HG03575 (cell line): ENCODE data around the gene COL9A1.

ENCODE experiments used
- ATAC-seq: cut with Tn5 transposase; IDR thresholded peaks from one replicate; pipeline ENCODE4 v1.9.1; 2021; ENCODE audit not compliant: unreplicated experiment, insufficient number of reproducible peaks, low FRiP score; ENCODE audit errors: extremely low read depth

Gene COL9A1

GRCh38 chr6:70298068-70298467 lies 4.8 kb downstream of the COL9A1 start:
- ATAC-seq = no peak

GRCh38 chr6:70292193-70292592 lies 10.7 kb downstream of the COL9A1 start:
- no peak for ATAC-seq

GRCh38 chr6:70289299-70289698 lies 13.6 kb downstream of the COL9A1 start:
- no peak for ATAC-seq

GRCh38 chr6:70286905-70287304 lies 16.0 kb downstream of the COL9A1 start:
- ATAC-seq = no peak

- no peak for ATAC-seq
Observed at GRCh38 chr6:70285201-70285600, 17.7 kb downstream of the COL9A1 start.

- no peak for ATAC-seq
Observed at GRCh38 chr6:70282919-70283461, 19.9 kb downstream of the COL9A1 start.

GRCh38 chr6:70282312-70282918 lies 20.5 kb downstream of the COL9A1 start:
- ATAC-seq = no peak

- no peak for ATAC-seq
Observed at GRCh38 chr6:70281923-70282311, 21.0 kb downstream of the COL9A1 start.

GRCh38 chr6:70280400-70280853 lies 22.5 kb downstream of the COL9A1 start:
- no peak for ATAC-seq

GRCh38 chr6:70277470-70277869 lies 25.4 kb downstream of the COL9A1 start:
- ATAC-seq = no peak

GRCh38 chr6:70274338-70274737 lies 28.5 kb downstream of the COL9A1 start:
- no peak for ATAC-seq

GRCh38 chr6:70272071-70272470 lies 30.8 kb downstream of the COL9A1 start:
- ATAC-seq = no peak

GRCh38 chr6:70270287-70271005 lies 32.4 kb downstream of the COL9A1 start:
- ATAC-seq = no peak

- ATAC-seq = no peak
Observed at GRCh38 chr6:70266142-70266541, 36.7 kb downstream of the COL9A1 start.

GRCh38 chr6:70264306-70264705 lies 38.6 kb downstream of the COL9A1 start:
- ATAC-seq = no peak

- ATAC-seq = no peak
Observed at GRCh38 chr6:70258483-70258882, 44.4 kb downstream of the COL9A1 start.

GRCh38 chr6:70257768-70258273 lies 45.1 kb downstream of the COL9A1 start:
- ATAC-seq = no peak

GRCh38 chr6:70254784-70255183 lies 48.1 kb downstream of the COL9A1 start:
- ATAC-seq = no peak

- ATAC-seq = no peak
Observed at GRCh38 chr6:70253923-70254322, 49.0 kb downstream of the COL9A1 start.

GRCh38 chr6:70252604-70253003 lies 50.3 kb downstream of the COL9A1 start:
- no peak for ATAC-seq
